CD14-positive monocyte (primary cell): ENCODE measurements around the gene RPL12. TPM values are rescaled to one million over a fixed set of nuclear protein-coding genes. Genes with fewer than 3 reads are reported as not detected.

Source experiments
- DNase-seq, 3 donors: peaks; one replicate each; pipeline ENCODE4 v3.0.0-alpha.2; 2011 to 2022
- H2AFZ ChIP-seq: 2 replicates; pipeline ENCODE4 v1.6.0; 2012; ENCODE audit warnings: mild to moderate bottlenecking, low read depth, low read length, inconsistent platforms; ENCODE audit not compliant: insufficient read depth, poor library complexity, severe bottlenecking
- H3K27ac ChIP-seq, 2 donors: 1 replicate in 1 of 2; 2 replicates in 1 of 2; pipeline ENCODE4 v1.5.1; 2012 to 2013; ENCODE audit warnings: low read length in 2 of 2, control low read depth in 1 of 2, inconsistent platforms in 1 of 2, low read depth in 1 of 2, mild to moderate bottlenecking in 1 of 2
- H3K27me3 ChIP-seq, 2 donors: one replicate each; pipeline versions ENCODE4 v1.6.0 to v1.6.1; 2011 to 2013; ENCODE audit warnings: low read length in 2 of 2; ENCODE audit not compliant: control insufficient read depth in 2 of 2, insufficient read depth in 2 of 2
- H3K36me3 ChIP-seq, 2 donors: replicated peaks in 1 of 2; 1 replicate in 1 of 2; 2 replicates in 1 of 2; pipeline versions ENCODE4 v1.5.1 to v1.6.1; 2012 to 2013; ENCODE audit warnings: low read length in 2 of 2, control low read depth in 1 of 2, inconsistent platforms in 1 of 2, mild to moderate bottlenecking in 1 of 2; ENCODE audit not compliant: insufficient read depth in 2 of 2, control insufficient read depth in 1 of 2
- H3K4me1 ChIP-seq, 2 donors: 1 replicate in 1 of 2; 2 replicates in 1 of 2; pipeline versions ENCODE4 v1.5.1 to v1.6.1; 2012 to 2013; ENCODE audit warnings: low read length in 2 of 2, control low read depth in 1 of 2, inconsistent platforms in 1 of 2, mild to moderate bottlenecking in 1 of 2, moderate library complexity in 1 of 2; ENCODE audit not compliant: insufficient read depth in 2 of 2, control insufficient read depth in 1 of 2
- H3K4me2 ChIP-seq: replicated peaks from 2 replicates; pipeline ENCODE3; 2012; ENCODE audit warnings: low read length, moderate library complexity, mild to moderate bottlenecking; ENCODE audit not compliant: poor library complexity, severe bottlenecking; ENCODE audit errors: extremely low read depth
- H3K4me3 ChIP-seq, 3 experiments: fragments of 200-600 bp in 1 of 3; sonication (generic) in 1 of 3; replicated peaks in 1 of 3; 1 replicate in 2 of 3; 2 replicates in 1 of 3; pipeline ENCODE4 v1.5.1; 2011 to 2013; ENCODE audit warnings: low read length in 3 of 3, mild to moderate bottlenecking in 3 of 3, control low read depth in 2 of 3, low read depth in 2 of 3, inconsistent platforms in 1 of 3, moderate library complexity in 1 of 3
- H3K79me2 ChIP-seq: 2 replicates; pipeline ENCODE4 v1.6.0; 2012; ENCODE audit warnings: mild to moderate bottlenecking, control low read depth, inconsistent platforms, low read length, moderate library complexity; ENCODE audit not compliant: insufficient read depth
- H3K9ac ChIP-seq: 2 replicates; pipeline ENCODE4 v1.6.0; 2017; ENCODE audit warnings: low read length, mild to moderate bottlenecking; ENCODE audit not compliant: insufficient read depth, poor library complexity, severe bottlenecking
- H3K9me3 ChIP-seq, 2 donors: replicated peaks in 1 of 2; 1 replicate in 1 of 2; 2 replicates in 1 of 2; pipeline versions ENCODE4 v1.5.1 to v1.6.1; 2012 to 2013; ENCODE audit warnings: low read length in 2 of 2, control low read depth in 1 of 2; ENCODE audit not compliant: control insufficient read depth in 1 of 2, insufficient read depth in 1 of 2
- H4K20me1 ChIP-seq: 2 replicates; pipeline ENCODE4 v1.6.0; 2012; ENCODE audit warnings: mild to moderate bottlenecking, low read length, control low read depth, moderate library complexity; ENCODE audit not compliant: insufficient read depth
- H3K27ac Mint-ChIP-seq, 7 donors: one replicate each; pipeline ENCODE4 v1.8.0; 2020; ENCODE audit warnings: mild to moderate bottlenecking in 7 of 7, mixed read lengths in 7 of 7, moderate library complexity in 6 of 7, inconsistent platforms in 2 of 7
- H3K27me3 Mint-ChIP-seq, 3 donors: one replicate each; pipeline ENCODE4 v1.8.0; 2021 to 2022; ENCODE audit warnings: low read depth in 3 of 3, mild to moderate bottlenecking in 3 of 3, mixed read lengths in 3 of 3, moderate library complexity in 3 of 3, inconsistent platforms in 1 of 3
- H3K36me3 Mint-ChIP-seq, 2 donors: one replicate each; pipeline ENCODE4 v1.8.0; 2020; ENCODE audit warnings: mixed read lengths in 2 of 2, inconsistent platforms in 1 of 2, mild to moderate bottlenecking in 1 of 2
- H3K4me1 Mint-ChIP-seq: one replicate; pipeline ENCODE4 v1.8.0; 2020; ENCODE audit warnings: mild to moderate bottlenecking, mixed read lengths
- H3K4me3 Mint-ChIP-seq, 2 donors: one replicate each; pipeline ENCODE4 v1.8.0; 2020; ENCODE audit warnings: mild to moderate bottlenecking in 2 of 2, mixed read lengths in 2 of 2, moderate library complexity in 1 of 2
- H3K9me3 Mint-ChIP-seq, 7 donors: one replicate each; pipeline ENCODE4 v1.8.0; 2020 to 2022; ENCODE audit warnings: mixed read lengths in 7 of 7, mild to moderate bottlenecking in 6 of 7, moderate library complexity in 6 of 7, inconsistent platforms in 2 of 7
- WGBS: methylation state at CpG from one replicate; pipeline ENCODE4 v1.1.5; 2013; ENCODE audit warnings: missing lambda C conversion rate; ENCODE audit not compliant: insufficient coverage; 5-methylcytosine and 5-hydroxymethylcytosine counted together
- intact Hi-C, 2 donors: fragments of 100-400 bp; cut with micrococcal nuclease; formaldehyde crosslinking; loops; one replicate each; pipeline versions ENCODE4 v1.15.0 to v1.15.1; 2023
- polyA plus RNA-seq, 3 donors: library from polyadenylated mRNA; depleted of rRNA in 1 of 3; unstranded in 2 of 3; stranded (reverse) in 1 of 3; fragments of 300-500 nt in 2 of 3; fragments of >200 nt in 1 of 3; fragmentation: Illumina TruSeq in 2 of 3; gene quantifications; 1 replicate in 2 of 3; 2 replicates in 1 of 3; pipeline ENCODE4 v1.2.3, GENCODE V29; 2012 to 2021
- TF ChIP-seq, protein P1 (sequence below): fragments of 200-600 bp; IDR thresholded peaks from one replicate; pipeline ENCODE4 v1.8.0; 2022; ENCODE audit warnings: antibody characterized with exemption, mild to moderate bottlenecking

Gene RPL12
- polyA plus RNA-seq, 3 donors, result 417 to 1,509 (median 490) TPM

DNA sequence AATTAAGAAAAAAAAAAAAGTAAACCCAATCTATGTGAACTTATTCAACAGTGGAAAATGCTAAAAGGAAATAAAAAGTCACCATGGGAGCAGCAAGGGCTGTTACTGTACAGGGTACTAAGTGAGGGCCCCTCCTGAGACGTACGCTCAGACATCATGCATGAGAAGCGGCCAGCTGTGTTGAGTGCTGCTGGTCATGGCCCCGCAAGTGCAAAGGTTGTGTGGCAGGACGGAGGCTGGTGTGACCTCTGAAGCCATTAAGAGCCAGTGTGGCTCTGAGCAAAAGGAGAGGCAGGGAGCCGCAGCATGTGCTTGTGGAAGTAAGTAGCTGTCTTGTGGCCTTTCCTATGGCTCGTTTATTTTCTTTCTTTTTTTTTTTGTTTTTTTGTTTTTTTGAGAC, 30.1 kb downstream of the RPL12 start:
- Histone ChIP-seq H3K4me3 (no peak overlapping the region), H3K9ac (no peak overlapping the region), H3K9me3 (no peaks in the 10 kb centered on the region), H4K20me1 (no peaks in the 10 kb centered on the region), H3K27me3 (no peaks in the 10 kb centered on the region), H3K36me3 (no peaks in the 10 kb centered on the region), H3K4me2 (no peak overlapping the region), H3K79me2 (peaks cover 38% of the 10 kb centered on the region), H3K4me1 (peaks cover 31 to 35% of the 10 kb centered on the region in 2 donors), H3K27ac (no peak overlapping the region), H2AFZ (no peak overlapping the region)
- DNase-seq, result no peak
- peaks cover 37% of the 10 kb centered on the region for H3K4me1 Mint-ChIP-seq
- H3K9me3 Mint-ChIP-seq, result no peaks in the 10 kb centered on the region
- H3K36me3 Mint-ChIP-seq, result peaks cover 0 to 3% of the 10 kb centered on the region in 2 donors
- H3K27me3 Mint-ChIP-seq, result peaks cover 3 to 11% (median 7%) of the 10 kb centered on the region in 3 donors
- no peak overlapping the region for H3K4me3 Mint-ChIP-seq
- no CpG with 5 or more reads among the region's 7 CpGs for WGBS
- TF ChIP-seq, protein P1, sequence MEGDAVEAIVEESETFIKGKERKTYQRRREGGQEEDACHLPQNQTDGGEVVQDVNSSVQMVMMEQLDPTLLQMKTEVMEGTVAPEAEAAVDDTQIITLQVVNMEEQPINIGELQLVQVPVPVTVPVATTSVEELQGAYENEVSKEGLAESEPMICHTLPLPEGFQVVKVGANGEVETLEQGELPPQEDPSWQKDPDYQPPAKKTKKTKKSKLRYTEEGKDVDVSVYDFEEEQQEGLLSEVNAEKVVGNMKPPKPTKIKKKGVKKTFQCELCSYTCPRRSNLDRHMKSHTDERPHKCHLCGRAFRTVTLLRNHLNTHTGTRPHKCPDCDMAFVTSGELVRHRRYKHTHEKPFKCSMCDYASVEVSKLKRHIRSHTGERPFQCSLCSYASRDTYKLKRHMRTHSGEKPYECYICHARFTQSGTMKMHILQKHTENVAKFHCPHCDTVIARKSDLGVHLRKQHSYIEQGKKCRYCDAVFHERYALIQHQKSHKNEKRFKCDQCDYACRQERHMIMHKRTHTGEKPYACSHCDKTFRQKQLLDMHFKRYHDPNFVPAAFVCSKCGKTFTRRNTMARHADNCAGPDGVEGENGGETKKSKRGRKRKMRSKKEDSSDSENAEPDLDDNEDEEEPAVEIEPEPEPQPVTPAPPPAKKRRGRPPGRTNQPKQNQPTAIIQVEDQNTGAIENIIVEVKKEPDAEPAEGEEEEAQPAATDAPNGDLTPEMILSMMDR, result no peak
- no peak overlapping the region for H3K27ac Mint-ChIP-seq
- intact Hi-C loops, result no loop called here

- no peak overlapping the region for H3K4me3 Mint-ChIP-seq
- Histone ChIP-seq H3K27me3 (no peaks in the 10 kb centered on the region), H4K20me1 (no peaks in the 10 kb centered on the region), H3K79me2 (peaks cover 21% of the 10 kb centered on the region), H3K4me2 (no peak overlapping the region), H3K9ac (no peak overlapping the region), H3K9me3 (no peaks in the 10 kb centered on the region), H3K4me1 (peaks cover 16 to 21% of the 10 kb centered on the region in 2 donors), H3K4me3 (peak overlapping the region in 1 of 3 experiments; percentile 35), H3K27ac (no peak overlapping the region), H3K36me3 (no peaks in the 10 kb centered on the region), H2AFZ (no peak overlapping the region)
- H3K9me3 Mint-ChIP-seq, result no peaks in the 10 kb centered on the region
- H3K27me3 Mint-ChIP-seq, result peaks cover 7 to 14% (median 13%) of the 10 kb centered on the region in 3 donors
- no peak for DNase-seq
- intact Hi-C loops, result no loop called here
- H3K27ac Mint-ChIP-seq, result peak overlapping the region in 1 of 7 donors; percentile 42
- peaks cover 23% of the 10 kb centered on the region for H3K4me1 Mint-ChIP-seq
- TF ChIP-seq, protein P1, result no peak
- H3K36me3 Mint-ChIP-seq, result peaks cover 0 to 3% of the 10 kb centered on the region in 2 donors
- no CpG with 5 or more reads among the region's 6 CpGs for WGBS
Measured at GRCh38 chr9:127419348-127419747, 31.9 kb downstream of the RPL12 start.
